HL-60 (cell line): ENCODE data around the gene BCL11B.

Source experiments
- DNase-seq, 2 experiments: peaks; one replicate each; pipeline ENCODE4 v3.0.0-alpha.2; 2010 to 2020; ENCODE audit warnings: low read depth in 1 of 2, low spot score in 1 of 2
- H3K27ac ChIP-seq: fragments of 250-450 bp; sonication (Bioruptor Pico); replicated peaks from 2 replicates; pipeline ENCODE4 v1.5.1; 2020; ENCODE audit warnings: mild to moderate bottlenecking, moderate library complexity
- H3K27me3 ChIP-seq: fragments of 250-450 bp; sonication (Bioruptor Pico); 2 replicates; pipeline ENCODE4 v1.5.1; 2021; ENCODE audit warnings: mild to moderate bottlenecking, moderate library complexity; ENCODE audit not compliant: insufficient read depth, poor library complexity, severe bottlenecking
- H3K4me3 ChIP-seq: replicated peaks from 2 replicates; pipeline ENCODE4 v1.5.1; 2011; ENCODE audit warnings: mild to moderate bottlenecking, control low read depth, low read length; ENCODE audit not compliant: insufficient read depth
- GABPA ChIP-seq: IDR thresholded peaks from 2 replicates; pipeline ENCODE4 v1.6.1; 2012; ENCODE audit warnings: low read depth
- POLR2AphosphoS5 ChIP-seq: IDR thresholded peaks from 2 replicates; pipeline ENCODE4 v1.6.1; 2012; ENCODE audit warnings: low read depth
- SPI1 ChIP-seq: IDR thresholded peaks from 2 replicates; pipeline ENCODE4 v1.6.1; 2012; ENCODE audit warnings: low read depth, mild to moderate bottlenecking, borderline replicate concordance
- TF ChIP-seq, protein P1 (sequence below): IDR thresholded peaks from one replicate; pipeline ENCODE4 v1.5.1; 2011; ENCODE audit warnings: low read length, control low read depth, inconsistent platforms; ENCODE audit not compliant: insufficient read depth
- TF ChIP-seq, protein P2 (sequence below): IDR thresholded peaks from 2 replicates; pipeline ENCODE4 v1.6.1; 2012; ENCODE audit warnings: low read depth; ENCODE audit not compliant: insufficient replicate concordance

BCL11B gene

DNA sequence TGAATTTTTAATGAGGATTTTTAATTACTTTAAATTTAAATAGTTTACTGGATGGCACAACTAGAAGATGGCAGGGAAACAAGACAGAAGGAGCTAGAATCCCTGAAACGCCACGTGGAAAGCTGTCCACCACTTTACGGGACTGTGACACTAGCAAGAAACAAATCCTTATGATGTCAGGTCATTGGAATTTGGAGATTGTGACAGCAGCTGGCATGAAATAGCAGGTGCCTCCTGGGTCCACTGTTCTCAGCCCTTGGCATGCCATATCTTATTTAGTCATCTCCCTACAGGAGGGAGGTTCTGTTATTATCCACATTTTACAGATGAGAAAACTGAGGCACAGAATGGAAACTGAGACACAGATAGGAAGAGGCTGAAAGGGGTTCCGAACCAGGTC lies 113.8 kb downstream of the BCL11B start:
- no peak for DNase-seq
- Histone ChIP-seq H3K27ac (no peak overlapping the region), H3K27me3 (no peaks in the 10 kb centered on the region), H3K4me3 (no peak overlapping the region)
- TF ChIP-seq, protein P1, sequence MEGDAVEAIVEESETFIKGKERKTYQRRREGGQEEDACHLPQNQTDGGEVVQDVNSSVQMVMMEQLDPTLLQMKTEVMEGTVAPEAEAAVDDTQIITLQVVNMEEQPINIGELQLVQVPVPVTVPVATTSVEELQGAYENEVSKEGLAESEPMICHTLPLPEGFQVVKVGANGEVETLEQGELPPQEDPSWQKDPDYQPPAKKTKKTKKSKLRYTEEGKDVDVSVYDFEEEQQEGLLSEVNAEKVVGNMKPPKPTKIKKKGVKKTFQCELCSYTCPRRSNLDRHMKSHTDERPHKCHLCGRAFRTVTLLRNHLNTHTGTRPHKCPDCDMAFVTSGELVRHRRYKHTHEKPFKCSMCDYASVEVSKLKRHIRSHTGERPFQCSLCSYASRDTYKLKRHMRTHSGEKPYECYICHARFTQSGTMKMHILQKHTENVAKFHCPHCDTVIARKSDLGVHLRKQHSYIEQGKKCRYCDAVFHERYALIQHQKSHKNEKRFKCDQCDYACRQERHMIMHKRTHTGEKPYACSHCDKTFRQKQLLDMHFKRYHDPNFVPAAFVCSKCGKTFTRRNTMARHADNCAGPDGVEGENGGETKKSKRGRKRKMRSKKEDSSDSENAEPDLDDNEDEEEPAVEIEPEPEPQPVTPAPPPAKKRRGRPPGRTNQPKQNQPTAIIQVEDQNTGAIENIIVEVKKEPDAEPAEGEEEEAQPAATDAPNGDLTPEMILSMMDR, result no peak
- TF ChIP-seq SPI1 (no peak), GABPA (no peak), POLR2AphosphoS5 (no peak)
- TF ChIP-seq, protein P2, sequence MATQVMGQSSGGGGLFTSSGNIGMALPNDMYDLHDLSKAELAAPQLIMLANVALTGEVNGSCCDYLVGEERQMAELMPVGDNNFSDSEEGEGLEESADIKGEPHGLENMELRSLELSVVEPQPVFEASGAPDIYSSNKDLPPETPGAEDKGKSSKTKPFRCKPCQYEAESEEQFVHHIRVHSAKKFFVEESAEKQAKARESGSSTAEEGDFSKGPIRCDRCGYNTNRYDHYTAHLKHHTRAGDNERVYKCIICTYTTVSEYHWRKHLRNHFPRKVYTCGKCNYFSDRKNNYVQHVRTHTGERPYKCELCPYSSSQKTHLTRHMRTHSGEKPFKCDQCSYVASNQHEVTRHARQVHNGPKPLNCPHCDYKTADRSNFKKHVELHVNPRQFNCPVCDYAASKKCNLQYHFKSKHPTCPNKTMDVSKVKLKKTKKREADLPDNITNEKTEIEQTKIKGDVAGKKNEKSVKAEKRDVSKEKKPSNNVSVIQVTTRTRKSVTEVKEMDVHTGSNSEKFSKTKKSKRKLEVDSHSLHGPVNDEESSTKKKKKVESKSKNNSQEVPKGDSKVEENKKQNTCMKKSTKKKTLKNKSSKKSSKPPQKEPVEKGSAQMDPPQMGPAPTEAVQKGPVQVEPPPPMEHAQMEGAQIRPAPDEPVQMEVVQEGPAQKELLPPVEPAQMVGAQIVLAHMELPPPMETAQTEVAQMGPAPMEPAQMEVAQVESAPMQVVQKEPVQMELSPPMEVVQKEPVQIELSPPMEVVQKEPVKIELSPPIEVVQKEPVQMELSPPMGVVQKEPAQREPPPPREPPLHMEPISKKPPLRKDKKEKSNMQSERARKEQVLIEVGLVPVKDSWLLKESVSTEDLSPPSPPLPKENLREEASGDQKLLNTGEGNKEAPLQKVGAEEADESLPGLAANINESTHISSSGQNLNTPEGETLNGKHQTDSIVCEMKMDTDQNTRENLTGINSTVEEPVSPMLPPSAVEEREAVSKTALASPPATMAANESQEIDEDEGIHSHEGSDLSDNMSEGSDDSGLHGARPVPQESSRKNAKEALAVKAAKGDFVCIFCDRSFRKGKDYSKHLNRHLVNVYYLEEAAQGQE, result no peak

DNA sequence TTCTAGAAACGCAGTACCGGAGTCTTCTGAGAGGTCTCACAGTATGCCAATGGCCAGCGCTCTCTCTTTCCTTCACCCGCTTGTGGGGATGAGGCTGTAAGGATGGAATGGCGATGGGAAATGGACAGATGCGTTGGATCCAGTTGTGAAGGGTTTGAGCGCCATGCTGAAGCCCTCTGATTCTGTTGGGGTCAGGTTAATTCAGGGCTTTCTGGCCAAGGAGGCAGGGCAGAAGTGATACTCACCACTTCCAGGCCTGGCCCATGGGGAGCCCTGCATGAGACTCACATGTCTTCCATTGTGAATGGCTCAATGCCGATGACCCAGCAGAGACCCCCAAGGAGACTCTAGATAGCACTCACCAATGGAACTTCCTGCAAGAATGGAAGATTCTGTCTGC lies 114.3 kb downstream of the BCL11B start:
- no peak for DNase-seq
- no peak overlapping the region for H3K4me3 ChIP-seq
- H3K27me3 ChIP-seq, result no peaks in the 10 kb centered on the region
- TF ChIP-seq SPI1 (no peak), GABPA (no peak), POLR2AphosphoS5 (no peak)
- TF ChIP-seq, protein P1, result no peak
- TF ChIP-seq, protein P2, result no peak
- H3K27ac ChIP-seq, result no peak overlapping the region

DNA sequence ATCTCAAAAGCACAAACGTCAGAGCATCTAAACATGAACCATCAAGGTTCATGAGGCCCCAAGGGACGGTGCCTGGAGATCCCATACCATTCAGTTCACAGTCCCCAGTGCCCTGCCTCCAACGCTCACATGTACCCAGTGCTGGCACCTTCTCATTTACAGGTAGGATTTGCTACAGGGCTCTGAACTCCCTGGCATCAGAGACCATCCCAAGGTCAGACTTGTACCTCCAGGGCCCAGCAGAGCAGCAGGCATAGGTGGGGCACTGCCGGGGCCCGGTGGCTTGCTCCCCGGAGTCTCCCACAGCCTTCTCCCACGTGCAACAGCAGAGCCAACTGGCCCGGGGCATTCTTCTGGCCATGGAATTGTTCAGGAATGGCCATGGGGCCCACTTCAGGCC lies 114.8 kb downstream of the BCL11B start:
- H3K4me3 ChIP-seq, result no peak overlapping the region

More for the DNA sequence above, 114.8 kb downstream of the BCL11B start:
- H3K27ac ChIP-seq, result no peak overlapping the region
- no peak for DNase-seq
- H3K27me3 ChIP-seq, result no peaks in the 10 kb centered on the region
- no peak for TF ChIP-seq POLR2AphosphoS5
- TF ChIP-seq, protein P1, result no peak
- no peak for TF ChIP-seq GABPA
- TF ChIP-seq SPI1, result no peak
- TF ChIP-seq, protein P2, result no peak
